MM.1S (cell line): ENCODE results near the gene HINT3.

Experiments used
- DNase-seq: peaks from one replicate; pipeline ENCODE4 v3.0.0-alpha.2; 2015
- H2AFZ ChIP-seq: fragments of 300-600 bp; sonication (generic); 2 replicates; pipeline ENCODE4 v1.6.0; 2016; ENCODE audit warnings: antibody characterized with exemption, low read length
- H3F3A ChIP-seq: fragments of 300-600 bp; sonication (generic); 2 replicates; pipeline ENCODE4 v1.6.1; 2016; ENCODE audit warnings: mild to moderate bottlenecking, antibody characterized with exemption, low read length, moderate library complexity, mixed read lengths; ENCODE audit not compliant: insufficient read depth
- H3K27ac ChIP-seq: fragments of 300-600 bp; sonication (generic); 2 replicates; pipeline ENCODE4 v1.5.1; 2016; ENCODE audit warnings: mild to moderate bottlenecking, low read length
- H3K27me3 ChIP-seq: fragments of 300-600 bp; sonication (generic); replicated peaks from 2 replicates; pipeline ENCODE4 v1.6.0; 2016; ENCODE audit warnings: low read length; ENCODE audit not compliant: insufficient read depth
- H3K36me3 ChIP-seq: fragments of 300-600 bp; sonication (generic); replicated peaks from 2 replicates; pipeline ENCODE4 v1.6.1; 2016; ENCODE audit warnings: mild to moderate bottlenecking, low read length, mixed read lengths; ENCODE audit not compliant: insufficient read depth
- H3K4me1 ChIP-seq: fragments of 300-600 bp; sonication (generic); 2 replicates; pipeline ENCODE4 v1.6.1; 2016; ENCODE audit warnings: low read length, mixed read lengths
- H3K4me2 ChIP-seq: fragments of 300-600 bp; sonication (generic); 2 replicates; pipeline ENCODE4 v1.6.0; 2016; ENCODE audit warnings: low read depth, low read length
- H3K4me3 ChIP-seq: fragments of 300-600 bp; sonication (generic); 2 replicates; pipeline ENCODE4 v1.5.1; 2016; ENCODE audit warnings: low read length, mixed read lengths
- H3K79me2 ChIP-seq: fragments of 300-600 bp; sonication (generic); 2 replicates; pipeline ENCODE4 v1.6.1; 2016; ENCODE audit warnings: mixed run types, low read length, mixed read lengths
- H3K9ac ChIP-seq: fragments of 300-600 bp; sonication (generic); 2 replicates; pipeline ENCODE4 v1.6.1; 2016; ENCODE audit warnings: low read length, mixed read lengths
- H3K9me2 ChIP-seq: fragments of 300-600 bp; sonication (generic); replicated peaks from 2 replicates; pipeline ENCODE4 v1.6.1; 2016; ENCODE audit warnings: mild to moderate bottlenecking, low read length, mixed read lengths; ENCODE audit not compliant: insufficient read depth
- H3K9me3 ChIP-seq: fragments of 300-600 bp; sonication (generic); replicated peaks from 2 replicates; pipeline ENCODE4 v1.6.1; 2016; ENCODE audit warnings: mild to moderate bottlenecking, low read length, mixed read lengths; ENCODE audit not compliant: insufficient read depth
- H4K20me1 ChIP-seq: fragments of 300-600 bp; sonication (generic); 2 replicates; pipeline ENCODE4 v1.6.1; 2016; ENCODE audit warnings: mild to moderate bottlenecking, low read length, moderate library complexity, mixed read lengths; ENCODE audit not compliant: insufficient read depth
- EZH2 ChIP-seq: fragments of 300-600 bp; sonication (generic); optimal IDR thresholded peaks from 2 replicates; pipeline ENCODE3; 2017; ENCODE audit warnings: low read depth, mild to moderate bottlenecking, antibody characterized with exemption, low read length, mixed read lengths
- EZH2phosphoT487 ChIP-seq: fragments of 300-600 bp; sonication (generic); IDR thresholded peaks from 2 replicates; pipeline ENCODE4 v1.6.1; 2018; ENCODE audit warnings: antibody characterized with exemption, low read length
- TF ChIP-seq, protein P1 (sequence below): fragments of 300-600 bp; sonication (generic); IDR thresholded peaks from 2 replicates; pipeline ENCODE4 v1.5.1; 2016; ENCODE audit warnings: antibody characterized with exemption, low read length, mixed read lengths

The HINT3 gene

DNA sequence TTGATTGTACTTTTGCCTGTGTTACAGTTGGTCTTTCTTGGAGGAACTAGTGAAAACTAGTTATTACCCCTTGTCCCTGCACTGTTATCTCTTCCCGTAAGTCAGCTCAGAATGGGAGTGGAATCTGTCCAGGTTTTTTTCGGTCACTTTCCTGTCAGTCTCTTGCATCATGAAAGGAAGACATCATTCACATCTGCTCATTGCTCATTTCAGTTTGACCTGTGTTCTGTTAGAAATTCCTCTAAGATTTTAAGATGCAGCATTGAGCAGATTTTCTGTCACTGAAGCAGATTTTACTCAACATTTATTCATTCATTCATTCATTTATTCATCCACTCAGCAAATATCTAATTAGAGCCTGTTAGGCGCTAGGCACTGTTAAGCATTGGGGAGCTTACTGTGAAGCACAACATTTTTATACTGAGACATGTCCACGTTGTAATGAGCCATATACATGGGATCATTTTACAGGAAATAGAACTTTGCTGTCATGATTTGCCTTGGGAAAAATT, 33.1 kb upstream of the HINT3 start:
- Histone ChIP-seq H3K4me2 (no peak overlapping the region), H3K9ac (no peak overlapping the region), H3K9me3 (no peaks in the 10 kb centered on the region), H3K9me2 (no peaks in the 10 kb centered on the region), H3K27me3 (no peaks in the 10 kb centered on the region), H3K4me1 (peaks cover 8% of the 10 kb centered on the region), H3K4me3 (no peak overlapping the region), H4K20me1 (no peaks in the 10 kb centered on the region), H3K36me3 (no peaks in the 10 kb centered on the region), H3K79me2 (no peaks in the 10 kb centered on the region), H3F3A (peaks cover 11% of the 10 kb centered on the region; the same call in 1 of the 2 replicates), H3K27ac (no peak overlapping the region), H2AFZ (no peak overlapping the region)
- TF ChIP-seq EZH2phosphoT487: no peak
- TF ChIP-seq EZH2: no peak
- TF ChIP-seq, protein P1, sequence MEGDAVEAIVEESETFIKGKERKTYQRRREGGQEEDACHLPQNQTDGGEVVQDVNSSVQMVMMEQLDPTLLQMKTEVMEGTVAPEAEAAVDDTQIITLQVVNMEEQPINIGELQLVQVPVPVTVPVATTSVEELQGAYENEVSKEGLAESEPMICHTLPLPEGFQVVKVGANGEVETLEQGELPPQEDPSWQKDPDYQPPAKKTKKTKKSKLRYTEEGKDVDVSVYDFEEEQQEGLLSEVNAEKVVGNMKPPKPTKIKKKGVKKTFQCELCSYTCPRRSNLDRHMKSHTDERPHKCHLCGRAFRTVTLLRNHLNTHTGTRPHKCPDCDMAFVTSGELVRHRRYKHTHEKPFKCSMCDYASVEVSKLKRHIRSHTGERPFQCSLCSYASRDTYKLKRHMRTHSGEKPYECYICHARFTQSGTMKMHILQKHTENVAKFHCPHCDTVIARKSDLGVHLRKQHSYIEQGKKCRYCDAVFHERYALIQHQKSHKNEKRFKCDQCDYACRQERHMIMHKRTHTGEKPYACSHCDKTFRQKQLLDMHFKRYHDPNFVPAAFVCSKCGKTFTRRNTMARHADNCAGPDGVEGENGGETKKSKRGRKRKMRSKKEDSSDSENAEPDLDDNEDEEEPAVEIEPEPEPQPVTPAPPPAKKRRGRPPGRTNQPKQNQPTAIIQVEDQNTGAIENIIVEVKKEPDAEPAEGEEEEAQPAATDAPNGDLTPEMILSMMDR: no peak
- DNase-seq: no peak

DNA sequence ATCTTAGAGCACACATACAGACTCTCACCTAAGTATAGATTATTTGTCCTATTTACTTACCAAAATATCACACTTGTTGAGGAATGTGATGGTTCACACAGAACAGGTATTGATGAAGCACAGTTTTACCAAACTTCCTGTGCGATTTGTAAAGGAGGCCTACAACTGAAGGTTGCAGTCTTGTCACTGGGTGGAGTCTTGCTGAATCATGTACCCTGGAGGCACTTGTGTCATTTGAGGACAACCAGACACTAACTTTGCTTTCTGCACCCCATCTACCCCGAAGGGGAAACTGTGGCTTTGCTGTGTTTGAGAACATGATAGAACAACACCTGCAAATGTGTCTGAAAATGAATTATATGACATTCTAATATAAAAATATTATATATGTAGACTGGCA, 32.4 kb upstream of the HINT3 start:
- Histone ChIP-seq H3K79me2 (no peaks in the 10 kb centered on the region), H3K4me2 (no peak overlapping the region), H3K9me3 (no peaks in the 10 kb centered on the region), H3F3A (peaks cover 5% of the 10 kb centered on the region; the same call in 1 of the 2 replicates), H3K9ac (no peak overlapping the region), H3K27me3 (no peaks in the 10 kb centered on the region), H3K4me1 (peaks cover 4% of the 10 kb centered on the region; the same call in 1 of the 2 replicates), H3K36me3 (no peaks in the 10 kb centered on the region), H3K4me3 (no peak overlapping the region), H2AFZ (no peak overlapping the region), H4K20me1 (no peaks in the 10 kb centered on the region), H3K27ac (no peak overlapping the region), H3K9me2 (no peaks in the 10 kb centered on the region)
- no peak for TF ChIP-seq EZH2
- DNase-seq: no peak

DNA sequence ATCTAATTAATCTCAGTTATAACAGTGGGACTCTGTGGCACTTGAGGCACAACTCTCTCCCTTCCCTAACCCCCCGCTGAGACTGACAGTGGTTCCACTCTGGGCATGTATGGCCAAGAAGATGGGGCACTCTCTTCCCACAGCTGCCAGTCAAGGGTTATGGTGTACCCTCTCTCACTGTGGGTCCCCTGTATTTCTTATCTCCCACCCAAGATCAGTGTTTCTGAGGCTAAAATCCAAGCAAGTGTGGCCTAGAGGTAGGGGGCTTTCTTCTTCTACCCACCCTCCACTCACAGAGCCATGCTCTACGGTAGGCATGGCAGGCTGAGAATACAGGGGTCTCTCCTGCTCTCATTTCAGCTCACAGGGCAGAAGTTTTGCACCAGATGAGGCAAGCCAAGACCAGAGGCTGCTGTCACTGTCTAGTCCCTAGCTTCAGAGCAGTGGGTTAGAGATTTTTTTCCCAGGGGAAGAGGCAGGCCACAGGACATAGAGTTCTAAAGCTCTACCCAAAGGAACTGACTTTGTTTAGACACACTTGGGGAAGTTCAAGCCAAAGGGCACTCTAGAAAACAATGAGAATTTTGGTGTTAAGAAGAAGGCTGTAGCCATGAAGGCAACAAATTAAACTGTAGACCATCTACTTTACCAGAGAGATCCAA, 31.7 kb upstream of the HINT3 start:
- Histone ChIP-seq H4K20me1 (no peaks in the 10 kb centered on the region), H3K9me2 (no peaks in the 10 kb centered on the region), H3K36me3 (no peaks in the 10 kb centered on the region), H3K27me3 (no peaks in the 10 kb centered on the region), H2AFZ (no peak overlapping the region), H3K4me3 (no peak overlapping the region), H3K4me2 (no peak overlapping the region), H3K9me3 (no peaks in the 10 kb centered on the region), H3K9ac (no peak overlapping the region), H3K27ac (no peak overlapping the region), H3K4me1 (peaks cover 4% of the 10 kb centered on the region; the same call in 1 of the 2 replicates), H3K79me2 (no peaks in the 10 kb centered on the region), H3F3A (no peaks in the 10 kb centered on the region)
- no peak for DNase-seq
- TF ChIP-seq, protein P1: no peak

DNA sequence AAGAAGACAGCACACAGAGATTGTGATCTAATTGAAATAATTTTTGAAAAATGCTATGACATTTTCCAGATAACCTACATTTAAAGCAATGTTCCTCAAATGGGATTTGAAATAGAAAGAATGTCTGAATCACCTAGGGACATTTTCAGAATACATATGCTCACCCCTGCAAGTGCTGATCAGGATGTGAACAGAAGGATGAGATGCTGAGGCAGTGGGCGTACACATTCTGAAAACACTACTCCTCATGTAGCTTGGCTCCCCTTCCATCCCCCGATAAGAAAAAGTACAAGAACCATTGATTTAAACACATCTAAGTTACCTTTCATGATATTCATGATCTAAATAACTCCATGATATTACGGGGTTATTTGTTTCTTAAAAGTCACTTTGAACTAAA, 29.9 kb upstream of the HINT3 start:
- no peak overlapping the region for H3K27ac ChIP-seq
- H3K79me2 ChIP-seq: no peaks in the 10 kb centered on the region
- TF ChIP-seq, protein P1: no peak
- TF ChIP-seq EZH2phosphoT487: no peak
- TF ChIP-seq EZH2: no peak
- H3K27me3 ChIP-seq: no peaks in the 10 kb centered on the region
- H2AFZ ChIP-seq: no peak overlapping the region
- DNase-seq: no peak
- H3K4me2 ChIP-seq: no peak overlapping the region
- no peak overlapping the region for H3K4me3 ChIP-seq
- H3K4me1 ChIP-seq: no peaks in the 10 kb centered on the region
- H3K36me3 ChIP-seq: no peaks in the 10 kb centered on the region
- no peaks in the 10 kb centered on the region for H3F3A ChIP-seq
- H3K9me2 ChIP-seq: no peaks in the 10 kb centered on the region
- H3K9me3 ChIP-seq: no peaks in the 10 kb centered on the region
- no peak overlapping the region for H3K9ac ChIP-seq
- H4K20me1 ChIP-seq: no peaks in the 10 kb centered on the region
